Measurements from ENCODE around the gene ERICH6B.

ERICH6B gene

DNA sequence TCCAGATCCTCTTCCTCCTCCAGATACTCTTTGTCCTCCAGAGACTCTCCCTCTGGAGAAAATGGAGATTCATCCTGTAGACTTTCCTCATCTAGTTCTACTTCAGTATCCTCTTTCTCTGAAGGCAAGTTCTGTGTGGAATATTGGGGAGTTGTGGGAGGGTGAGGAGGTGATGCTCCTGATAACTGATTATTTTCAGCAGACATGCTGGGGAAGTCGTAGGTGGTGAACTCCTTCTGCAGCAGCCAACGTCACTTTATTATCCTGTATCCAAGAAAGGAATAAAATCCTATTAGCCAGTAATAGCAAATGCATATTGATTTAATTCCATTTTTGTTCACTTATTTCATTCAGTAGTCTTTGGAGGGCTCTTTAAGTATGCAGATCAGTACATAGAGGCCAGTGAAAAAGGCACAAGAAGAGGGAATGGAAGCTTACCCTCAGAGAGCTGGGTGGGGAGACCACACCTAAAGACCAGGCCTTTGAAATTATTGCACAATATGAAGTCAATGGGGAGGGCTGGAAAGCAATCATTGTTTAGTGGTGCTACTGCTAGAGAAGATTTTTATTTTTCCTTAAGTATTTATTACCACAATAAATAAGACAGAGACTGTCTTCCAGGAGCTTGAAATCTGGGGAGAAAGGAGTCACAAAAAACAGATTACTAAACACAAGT lies 18.6 kb downstream of the ERICH6B start:
- TF ChIP-seq, protein P1, sequence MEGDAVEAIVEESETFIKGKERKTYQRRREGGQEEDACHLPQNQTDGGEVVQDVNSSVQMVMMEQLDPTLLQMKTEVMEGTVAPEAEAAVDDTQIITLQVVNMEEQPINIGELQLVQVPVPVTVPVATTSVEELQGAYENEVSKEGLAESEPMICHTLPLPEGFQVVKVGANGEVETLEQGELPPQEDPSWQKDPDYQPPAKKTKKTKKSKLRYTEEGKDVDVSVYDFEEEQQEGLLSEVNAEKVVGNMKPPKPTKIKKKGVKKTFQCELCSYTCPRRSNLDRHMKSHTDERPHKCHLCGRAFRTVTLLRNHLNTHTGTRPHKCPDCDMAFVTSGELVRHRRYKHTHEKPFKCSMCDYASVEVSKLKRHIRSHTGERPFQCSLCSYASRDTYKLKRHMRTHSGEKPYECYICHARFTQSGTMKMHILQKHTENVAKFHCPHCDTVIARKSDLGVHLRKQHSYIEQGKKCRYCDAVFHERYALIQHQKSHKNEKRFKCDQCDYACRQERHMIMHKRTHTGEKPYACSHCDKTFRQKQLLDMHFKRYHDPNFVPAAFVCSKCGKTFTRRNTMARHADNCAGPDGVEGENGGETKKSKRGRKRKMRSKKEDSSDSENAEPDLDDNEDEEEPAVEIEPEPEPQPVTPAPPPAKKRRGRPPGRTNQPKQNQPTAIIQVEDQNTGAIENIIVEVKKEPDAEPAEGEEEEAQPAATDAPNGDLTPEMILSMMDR (conservative IDR thresholded peaks at IDR 0.05; ENCODE audit: low read depth, low read length): no peak
- no peak for DNase-seq (ENCODE audit: low read depth)

DNA sequence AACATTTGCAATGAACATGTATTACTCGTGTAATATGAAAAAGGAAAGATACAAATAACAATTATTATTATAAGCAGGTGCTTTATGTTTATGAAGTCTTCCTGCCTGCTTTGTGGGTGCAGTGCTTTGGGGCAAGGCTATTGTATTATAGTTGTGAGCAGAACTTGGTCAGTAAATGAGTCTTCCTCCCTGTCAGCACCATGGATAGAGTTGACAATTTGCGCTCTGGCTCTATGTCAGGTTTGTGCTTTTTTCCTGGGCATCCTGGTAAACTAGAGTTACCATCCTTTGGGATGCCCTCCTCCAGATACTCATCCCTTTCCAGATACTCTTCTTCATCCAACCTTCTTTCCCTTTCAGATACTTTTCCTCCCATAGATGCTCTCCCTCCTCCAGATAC lies 19.6 kb downstream of the ERICH6B start:
- TF ChIP-seq, protein P1 (conservative IDR thresholded peaks at IDR 0.05; ENCODE audit: low read depth, low read length): no peak
- no peak overlapping the region for H3K4me3 ChIP-seq (ENCODE audit: low read length)
- DNase-seq (ENCODE audit: low read depth): no peak

More for the DNA sequence above, 18.6 kb downstream of the ERICH6B start:
- H3K4me3 ChIP-seq (ENCODE audit: low read length): no peak overlapping the region

DNA sequence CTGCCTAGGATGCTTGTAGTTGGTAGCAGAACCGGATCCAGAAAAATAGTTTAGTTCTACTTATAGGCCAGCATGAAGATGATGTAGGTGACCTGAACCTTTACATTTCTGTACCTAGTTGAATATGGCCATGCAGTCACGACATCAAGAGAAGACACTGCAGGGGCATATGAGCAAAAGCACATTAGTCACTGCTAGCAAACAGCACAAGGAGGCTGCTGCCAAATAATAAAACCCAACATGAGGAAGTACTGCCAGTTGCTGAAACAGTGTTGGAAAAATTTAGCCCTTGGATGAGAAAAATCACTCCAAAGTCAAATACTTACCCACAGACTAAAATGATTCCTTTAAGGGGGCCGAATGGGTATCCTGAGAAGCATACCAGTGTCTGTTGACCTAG lies 20.8 kb downstream of the ERICH6B start:
- DNase-seq (ENCODE audit: low read depth): no peak
- H3K4me3 ChIP-seq (ENCODE audit: low read length): no peak overlapping the region
- TF ChIP-seq, protein P1 (conservative IDR thresholded peaks at IDR 0.05; ENCODE audit: low read depth, low read length): no peak

DNA sequence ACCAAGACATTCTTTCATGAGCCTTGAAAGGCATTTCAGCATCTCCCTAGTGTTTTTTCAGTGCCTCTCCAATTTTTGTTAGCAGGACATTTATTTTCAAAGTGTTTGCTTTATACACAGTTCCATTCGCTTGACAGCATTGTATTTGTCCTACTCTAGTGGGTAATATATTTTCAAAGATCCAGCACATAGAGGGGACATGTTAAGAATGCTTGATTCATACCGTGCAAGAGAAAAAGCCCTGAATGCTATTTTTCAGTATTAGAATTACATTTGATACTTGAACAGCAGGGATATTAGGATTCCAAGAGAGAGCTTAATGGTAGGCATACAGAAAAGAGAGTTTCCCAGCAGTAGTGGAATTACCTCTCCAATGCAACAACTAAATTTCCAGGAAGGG lies 21.3 kb downstream of the ERICH6B start:
- no peak for DNase-seq (ENCODE audit: low read depth)
- TF ChIP-seq, protein P1 (conservative IDR thresholded peaks at IDR 0.05; ENCODE audit: low read depth, low read length): no peak

DNA sequence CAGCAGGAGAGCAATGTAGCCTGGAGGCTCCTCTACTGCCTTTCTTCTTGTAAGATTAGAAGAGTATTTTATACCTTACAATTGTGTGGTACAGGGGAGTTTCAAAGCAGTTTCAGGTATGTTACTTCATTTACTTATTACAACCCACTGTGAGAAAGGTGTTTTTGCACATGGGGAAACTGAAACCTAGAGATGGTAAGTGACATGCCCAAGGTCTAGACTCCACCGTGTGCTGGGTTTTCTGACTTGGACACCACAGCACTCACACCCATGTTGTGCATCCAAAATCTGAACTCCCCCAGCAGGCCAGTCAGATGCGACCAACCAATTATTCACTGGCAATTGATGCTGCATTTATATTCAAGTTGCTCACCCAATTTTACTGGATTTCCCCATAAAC lies 22.8 kb downstream of the ERICH6B start:
- no peak overlapping the region for H3K4me3 ChIP-seq (ENCODE audit: low read length)
- TF ChIP-seq, protein P1 (conservative IDR thresholded peaks at IDR 0.05; ENCODE audit: low read depth, low read length): no peak
- no peak for DNase-seq (ENCODE audit: low read depth)

More for the DNA sequence above, 21.3 kb downstream of the ERICH6B start:
- H3K4me3 ChIP-seq (ENCODE audit: low read length): no peak overlapping the region

DNA sequence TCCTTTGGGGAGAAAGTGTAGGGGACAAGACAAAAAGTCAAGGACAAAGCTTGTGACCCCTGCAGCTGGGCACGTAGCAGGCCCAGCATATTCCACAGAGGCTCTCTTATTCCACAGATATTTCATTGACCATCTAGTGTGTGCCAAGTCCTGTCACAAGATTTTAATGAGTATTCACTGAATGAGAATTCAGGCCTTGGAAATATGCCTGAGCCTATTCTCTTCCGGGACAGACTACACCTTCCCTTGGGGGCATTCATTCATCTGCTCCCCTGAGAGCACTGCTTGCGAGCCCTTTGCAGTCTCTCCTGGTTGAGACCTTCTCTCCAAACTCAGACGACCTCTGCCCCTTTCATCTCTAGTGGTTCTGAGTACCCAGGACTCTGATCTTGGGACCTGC lies 25.5 kb downstream of the ERICH6B start:
- no peak overlapping the region for H3K4me3 ChIP-seq (ENCODE audit: low read length)
- DNase-seq (ENCODE audit: low read depth): no peak
- TF ChIP-seq, protein P1 (conservative IDR thresholded peaks at IDR 0.05; ENCODE audit: low read depth, low read length): no peak

DNA sequence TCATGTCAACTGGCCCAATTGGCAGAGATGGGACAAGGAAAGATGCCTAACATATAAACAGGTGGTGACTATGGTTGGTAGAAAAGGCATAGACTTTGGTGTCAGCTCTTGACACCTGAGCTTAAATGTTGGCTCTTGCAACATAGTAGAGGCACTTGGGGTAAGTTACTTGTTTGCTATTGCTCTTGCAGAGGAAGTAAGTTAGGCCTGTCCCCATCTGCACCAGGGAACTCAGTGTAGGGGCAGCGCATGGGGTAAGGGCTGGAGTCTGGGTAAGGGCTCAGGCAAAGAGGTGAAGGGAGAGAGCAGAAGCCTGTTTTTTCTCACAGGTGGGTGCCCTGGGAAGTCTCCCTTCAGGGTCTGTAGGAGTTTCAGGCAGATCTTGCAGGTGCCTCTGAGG lies 27.6 kb downstream of the ERICH6B start:
- DNase-seq (ENCODE audit: low read depth): no peak
- TF ChIP-seq, protein P1 (conservative IDR thresholded peaks at IDR 0.05; ENCODE audit: low read depth, low read length): no peak
- H3K4me3 ChIP-seq (ENCODE audit: low read length): no peak overlapping the region
